LNCAP (cell line): Measurements from ENCODE around the gene LRP1B.
A peak's percentile ranks its signal among the peaks of the same experiment; 100 is the strongest.

ENCODE experiments used
- CTCF ChIP-seq: fragments of 450-650 bp; IDR thresholded peaks from 2 replicates; pipeline ENCODE4 v1.5.1; 2017; ENCODE audit warnings: mild to moderate bottlenecking

The LRP1B gene

GRCh38 chr2:142165790-142166189 lies 35.0 kb upstream of the LRP1B start:
- TF ChIP-seq CTCF: peak; percentile 47

- no peak for TF ChIP-seq CTCF
Observed at GRCh38 chr2:142153601-142154000, 22.8 kb upstream of the LRP1B start.

- TF ChIP-seq CTCF: no peak
Observed at GRCh38 chr2:142150453-142150852, 19.6 kb upstream of the LRP1B start.

- no peak for TF ChIP-seq CTCF
Observed at GRCh38 chr2:142144547-142144946, 13.7 kb upstream of the LRP1B start.

- no peak for TF ChIP-seq CTCF
Observed at GRCh38 chr2:142142595-142142994, 11.8 kb upstream of the LRP1B start.

- peak; percentile 52 for TF ChIP-seq CTCF
Observed at GRCh38 chr2:142140434-142140845, 9.6 kb upstream of the LRP1B start.

GRCh38 chr2:142139384-142139783 lies 8.6 kb upstream of the LRP1B start:
- no peak for TF ChIP-seq CTCF

GRCh38 chr2:142136571-142136970 lies 5.8 kb upstream of the LRP1B start:
- no peak for TF ChIP-seq CTCF
